H9 (cell line): ENCODE data around the gene STT3B. TPM values are rescaled to one million over a fixed set of nuclear protein-coding genes. Genes with fewer than 3 reads are reported as not detected.

Experiments used
- DNase-seq: peaks from one replicate; pipeline ENCODE4 v3.0.0-alpha.2; 2017
- H2AFZ ChIP-seq: one replicate; pipeline ENCODE4 v1.6.1; 2013; ENCODE audit warnings: mild to moderate bottlenecking, low read length, control low read depth, moderate library complexity
- H2AK5ac ChIP-seq: 2 replicates; pipeline ENCODE4 v1.6.1; 2013; ENCODE audit warnings: low read length, control low read depth, mixed read lengths; ENCODE audit not compliant: insufficient read length
- H2BK120ac ChIP-seq: one replicate; pipeline ENCODE4 v1.6.1; 2013; ENCODE audit warnings: low read depth, mild to moderate bottlenecking, low read length, control low read depth, inconsistent platforms; ENCODE audit not compliant: poor library complexity, severe bottlenecking
- H2BK12ac ChIP-seq: 2 replicates; pipeline ENCODE4 v1.6.1; 2013; ENCODE audit warnings: low read length, control low read depth, mixed read lengths, low read depth; ENCODE audit not compliant: insufficient read length
- H2BK15ac ChIP-seq: 2 replicates; pipeline ENCODE4 v1.6.1; 2013; ENCODE audit warnings: low read depth, low read length, control low read depth
- H2BK20ac ChIP-seq: one replicate; pipeline ENCODE4 v1.6.1; 2013; ENCODE audit warnings: low read depth, mild to moderate bottlenecking, low read length, control low read depth, inconsistent platforms; ENCODE audit not compliant: poor library complexity, severe bottlenecking
- H2BK5ac ChIP-seq: 2 replicates; pipeline ENCODE4 v1.6.1; 2013; ENCODE audit warnings: low read length, control low read depth, mixed read lengths; ENCODE audit not compliant: insufficient read length
- H3K14ac ChIP-seq: 2 replicates; pipeline ENCODE4 v1.6.1; 2013; ENCODE audit warnings: low read length, control low read depth; ENCODE audit not compliant: insufficient read depth
- H3K18ac ChIP-seq: 2 replicates; pipeline ENCODE4 v1.6.1; 2013; ENCODE audit warnings: low read depth, mild to moderate bottlenecking, mixed read lengths, low read length, control low read depth; ENCODE audit not compliant: insufficient read length
- H3K23ac ChIP-seq: 2 replicates; pipeline ENCODE4 v1.6.1; 2013; ENCODE audit warnings: low read length, control low read depth, mixed read lengths, low read depth; ENCODE audit not compliant: insufficient read length
- H3K23me2 ChIP-seq: 2 replicates; pipeline ENCODE4 v1.6.1; 2013; ENCODE audit warnings: low read depth, mild to moderate bottlenecking, mixed read lengths, low read length, control low read depth; ENCODE audit not compliant: insufficient read length, poor library complexity, severe bottlenecking
- H3K27ac ChIP-seq: 2 replicates; pipeline ENCODE4 v1.5.1; 2013; ENCODE audit warnings: low read length, control low read depth, mixed read lengths, low read depth; ENCODE audit not compliant: insufficient read length
- H3K27me3 ChIP-seq: 2 replicates; pipeline ENCODE4 v1.6.1; 2013; ENCODE audit warnings: low read length, control low read depth, inconsistent platforms; ENCODE audit not compliant: insufficient read depth
- H3K4ac ChIP-seq: 2 replicates; pipeline ENCODE4 v1.6.1; 2013; ENCODE audit warnings: low read depth, mild to moderate bottlenecking, control low read depth, inconsistent platforms, low read length, moderate library complexity
- H3K4me1 ChIP-seq: 2 replicates; pipeline ENCODE4 v1.6.1; 2013; ENCODE audit warnings: low read length, control low read depth, inconsistent platforms; ENCODE audit not compliant: insufficient read depth
- H3K4me2 ChIP-seq: 2 replicates; pipeline ENCODE4 v1.6.1; 2013; ENCODE audit warnings: low read length, control low read depth, mixed read lengths; ENCODE audit not compliant: insufficient read length, insufficient read depth
- H3K56ac ChIP-seq: 2 replicates; pipeline ENCODE4 v1.6.1; 2013; ENCODE audit warnings: low read depth, mild to moderate bottlenecking, mixed read lengths, low read length, control low read depth; ENCODE audit not compliant: insufficient read length
- H3K79me1 ChIP-seq: 2 replicates; pipeline ENCODE4 v1.6.1; 2013; ENCODE audit warnings: low read depth, mild to moderate bottlenecking, moderate library complexity, low read length, control low read depth, inconsistent platforms; ENCODE audit not compliant: insufficient read depth, poor library complexity, severe bottlenecking
- H3K79me2 ChIP-seq: 2 replicates; pipeline ENCODE4 v1.6.1; 2013; ENCODE audit warnings: low read length, control low read depth, inconsistent platforms; ENCODE audit not compliant: insufficient read depth
- H3K9ac ChIP-seq: 2 replicates; pipeline ENCODE4 v1.6.1; 2013; ENCODE audit warnings: low read length, control low read depth, mixed read lengths; ENCODE audit not compliant: insufficient read length; ENCODE audit errors: extremely low read depth
- H3K9me3 ChIP-seq: one replicate; pipeline ENCODE4 v1.6.1; 2013; ENCODE audit warnings: low read depth, low read length, inconsistent platforms; ENCODE audit not compliant: control insufficient read depth
- H3T11ph ChIP-seq: one replicate; pipeline ENCODE4 v1.6.1; 2013; ENCODE audit warnings: mild to moderate bottlenecking, low read length, control low read depth, inconsistent platforms
- H4K20me1 ChIP-seq: one replicate; pipeline ENCODE4 v1.6.1; 2013; ENCODE audit not compliant: control insufficient read depth, insufficient read length, insufficient read depth
- H4K5ac ChIP-seq: 2 replicates; pipeline ENCODE4 v1.6.1; 2013; ENCODE audit warnings: low read depth, mild to moderate bottlenecking, mixed read lengths, low read length, control low read depth; ENCODE audit not compliant: insufficient read length
- H4K8ac ChIP-seq: replicated peaks from 2 replicates; pipeline ENCODE4 v1.6.1; 2013; ENCODE audit warnings: low read length, control low read depth, mixed read lengths, low read depth; ENCODE audit not compliant: insufficient read length
- H4K91ac ChIP-seq: 2 replicates; pipeline ENCODE4 v1.6.1; 2013; ENCODE audit warnings: low read depth, mild to moderate bottlenecking, moderate library complexity, mixed read lengths, low read length, control low read depth; ENCODE audit not compliant: insufficient read length
- H3K27ac Mint-ChIP-seq, 3 experiments: 2 replicates in 2 of 3; 3 replicates in 1 of 3; pipeline ENCODE4 v1.8.0; 2020 to 2021; ENCODE audit warnings: mixed read lengths in 3 of 3, mild to moderate bottlenecking in 1 of 3, moderate library complexity in 1 of 3
- H3K27me3 Mint-ChIP-seq: 2 replicates; pipeline ENCODE4 v1.8.0; 2021; ENCODE audit warnings: low read depth, mild to moderate bottlenecking, moderate library complexity, mixed read lengths
- H3K36me3 Mint-ChIP-seq, 3 experiments: 2 replicates in 2 of 3; 3 replicates in 1 of 3; pipeline ENCODE4 v1.8.0; 2020 to 2021; ENCODE audit warnings: low read depth in 3 of 3, mixed read lengths in 3 of 3; ENCODE audit not compliant: insufficient read depth in 1 of 3
- H3K4me1 Mint-ChIP-seq, 2 experiments: 2 replicates each; pipeline ENCODE4 v1.8.0; 2020; ENCODE audit warnings: mixed read lengths in 2 of 2
- H3K4me3 Mint-ChIP-seq, 2 experiments: 2 replicates in 1 of 2; 3 replicates in 1 of 2; pipeline ENCODE4 v1.8.0; 2020 to 2021; ENCODE audit warnings: mild to moderate bottlenecking in 2 of 2, mixed read lengths in 2 of 2, moderate library complexity in 1 of 2
- H3K9me3 Mint-ChIP-seq, 2 experiments: 2 replicates in 1 of 2; 3 replicates in 1 of 2; pipeline ENCODE4 v1.8.0; 2020; ENCODE audit warnings: mild to moderate bottlenecking in 2 of 2, mixed read lengths in 2 of 2, moderate library complexity in 1 of 2
- CTCF ChIP-seq: fragments of 200-600 bp; sonication (generic); conservative IDR thresholded peaks from 3 replicates; pipeline ENCODE4 v1.8.0; 2021; ENCODE audit warnings: antibody characterized with exemption, mild to moderate bottlenecking
- WGBS: extraction: QIAGEN DNeasy Blood & Tissue Kit; methylation state at CpG from one replicate; pipeline ENCODE4 v1.1.7; 2013; ENCODE audit warnings: missing lambda C conversion rate, low lambda C conversion rate, mixed read lengths; ENCODE audit not compliant: insufficient read length; ENCODE audit errors: extremely low coverage; 5-methylcytosine and 5-hydroxymethylcytosine counted together
- total RNA-seq: library from RNA; stranded (reverse); gene quantifications from 2 replicates; pipeline ENCODE4 v1.2.1, GENCODE V29; 2021

The STT3B gene
- total RNA-seq, 1 experiment from 2014 or later: 79.9 TPM

- Histone ChIP-seq H2BK5ac (no peak overlapping the region), H2BK120ac (no peak overlapping the region), H4K91ac (no peak overlapping the region), H2BK20ac (no peak overlapping the region), H3K14ac (no peak overlapping the region), H3K18ac (no peak overlapping the region), H2BK12ac (no peak overlapping the region), H4K8ac (no peak overlapping the region), H3K27ac (no peak overlapping the region), H3K9ac (no peak overlapping the region), H3K23ac (no peak overlapping the region), H3K27me3 (no peaks in the 10 kb centered on the region), H4K20me1 (no peaks in the 10 kb centered on the region), H3K79me2 (no peaks in the 10 kb centered on the region), H2AK5ac (no peak overlapping the region), H4K5ac (no peak overlapping the region), H3K4ac (no peak overlapping the region), H2AFZ (no peak overlapping the region), H3K23me2 (no peaks in the 10 kb centered on the region), H3K4me1 (no peaks in the 10 kb centered on the region), H3K56ac (no peak overlapping the region), H3K9me3 (no peaks in the 10 kb centered on the region), H3T11ph (no peak overlapping the region), H3K4me2 (no peak overlapping the region), H2BK15ac (no peak overlapping the region), H3K79me1 (no peaks in the 10 kb centered on the region)
- Mint-ChIP-seq H3K4me3 (no peak overlapping the region), H3K27me3 (no peaks in the 10 kb centered on the region), H3K9me3 (no peaks in the 10 kb centered on the region), H3K36me3 (peaks cover 2 to 23% (median 21%) of the 10 kb centered on the region in 3 experiments; a peak in 6 of 7 replicates), H3K27ac (0 out of 7 replicates have a peak overlapping the region, but pooled peaks of 1 of the 3 experiments have one; percentile 63), H3K4me1 (no peaks in the 10 kb centered on the region)
- no peak for DNase-seq
- no peak for TF ChIP-seq CTCF
- no CpG with 5 or more reads among the region's 4 CpGs for WGBS
These were observed 103.3 kb downstream of the STT3B start for GRCh38 chr3:31636049-31636448.
